HG03460 (cell line): ENCODE data around the gene BCAP31.
"Not testable (repeated sequence)": the region's sequence is repeated elsewhere in the genome, so short reads cannot be mapped to it uniquely, and the experiment has no call there.

Source experiments
- ATAC-seq: cut with Tn5 transposase; IDR thresholded peaks from one replicate; pipeline ENCODE4 v1.9.1; 2021; ENCODE audit not compliant: unreplicated experiment

The BCAP31 gene

DNA sequence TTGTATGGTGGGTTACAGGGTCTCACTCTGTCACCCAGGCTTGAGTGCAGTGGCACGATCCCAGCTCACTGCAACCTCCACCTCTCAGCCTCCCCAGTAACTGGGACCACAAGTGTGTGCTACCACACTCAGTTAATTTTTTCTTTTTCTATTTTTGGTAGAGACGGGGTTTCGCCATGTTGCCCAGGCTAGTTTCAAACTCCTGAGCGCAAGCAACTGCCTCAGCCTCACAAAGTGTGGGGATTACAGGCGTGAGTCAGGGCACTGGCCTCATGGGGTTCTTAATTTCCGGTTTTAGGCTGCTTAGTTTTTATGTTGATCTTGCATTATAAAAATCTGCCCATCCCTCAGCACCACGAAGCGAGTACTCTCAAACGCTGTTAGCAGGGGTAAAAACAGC is 6.7 kb downstream of the BCAP31 start:
- ATAC-seq = no peak

DNA sequence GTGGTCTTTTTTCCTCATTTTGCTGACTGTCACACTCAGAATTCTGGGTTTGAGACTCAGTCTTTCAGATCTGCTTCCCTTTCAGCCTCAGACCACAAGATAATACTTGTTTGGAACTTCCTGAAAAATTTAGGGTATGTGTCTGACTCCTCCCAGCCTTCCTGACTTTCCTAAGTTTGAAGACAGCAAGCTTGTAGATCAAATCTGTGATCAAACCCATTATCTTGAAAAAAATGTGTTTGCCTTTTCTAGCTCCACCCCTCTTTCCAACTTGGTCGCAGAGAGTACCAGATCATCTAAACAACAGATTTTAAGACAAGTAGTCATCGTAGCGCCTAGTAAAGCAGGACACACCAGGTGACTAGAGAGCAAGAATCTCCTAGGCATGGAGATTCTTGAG is 9.9 kb downstream of the BCAP31 start:
- ATAC-seq = no peak

DNA sequence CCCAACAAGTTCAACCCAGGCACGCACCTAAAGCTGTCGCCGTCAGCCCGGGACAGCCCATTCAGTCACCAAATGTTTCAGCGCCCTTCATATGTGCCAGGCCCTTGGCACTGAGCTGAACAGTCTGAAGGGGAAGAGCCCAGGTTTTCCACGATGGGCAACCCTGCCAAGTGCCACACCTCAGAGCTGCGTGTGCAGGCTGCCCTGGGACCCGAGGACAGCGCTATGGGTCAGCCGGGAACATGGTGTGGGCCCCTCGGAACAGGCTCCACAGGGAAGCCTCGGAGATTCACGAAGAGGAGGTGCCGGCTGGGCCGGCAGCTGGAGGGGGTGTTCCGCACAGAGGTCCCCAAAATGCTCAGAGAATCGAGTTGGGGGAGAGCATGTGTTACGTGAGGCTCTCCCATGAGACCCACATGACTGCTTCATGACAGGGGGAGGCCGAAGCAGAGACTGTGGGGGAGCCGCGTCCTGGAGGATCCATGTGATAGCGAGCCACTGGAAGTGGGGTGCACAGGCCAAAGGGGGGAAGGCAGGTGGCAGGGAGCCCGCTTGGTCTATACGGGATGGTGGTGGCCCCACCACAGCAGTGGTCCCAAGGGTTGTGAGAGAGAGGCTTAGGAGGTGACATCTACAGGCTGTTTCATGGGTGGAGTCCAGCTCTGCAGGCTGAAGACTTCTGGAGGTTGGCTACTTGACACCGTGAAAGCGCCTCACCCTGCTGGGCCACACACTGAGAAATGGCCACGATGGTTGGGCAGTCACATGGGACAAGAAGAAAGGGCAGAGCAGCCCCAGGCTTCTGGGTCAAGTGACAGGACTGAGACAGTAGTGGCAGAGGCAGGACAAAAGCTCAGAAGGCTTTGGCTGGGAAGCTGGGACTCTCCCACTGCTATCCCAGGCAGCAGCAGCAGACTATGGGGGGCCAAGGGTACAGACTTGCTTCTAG is 14.2 kb downstream of the BCAP31 start:
- no peak for ATAC-seq

DNA sequence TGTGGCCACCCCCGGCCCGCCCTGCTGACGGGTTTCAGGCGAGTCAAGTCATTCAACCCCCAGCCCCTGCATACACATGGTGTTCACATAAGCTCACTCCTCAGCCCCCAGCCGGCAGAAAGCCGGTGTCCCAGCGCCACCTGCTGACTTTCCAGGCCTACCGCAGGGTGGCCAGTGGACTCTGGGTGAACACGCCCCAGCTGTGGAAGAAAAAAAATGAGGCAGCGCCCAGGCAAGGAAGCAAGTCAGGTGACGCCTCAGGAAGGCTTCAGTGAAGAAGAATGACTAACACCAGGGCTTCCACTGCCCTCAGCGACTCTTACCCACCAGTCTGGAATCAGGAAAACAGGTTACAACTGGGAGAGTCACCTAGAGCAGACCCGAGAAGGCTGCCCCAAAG is 15.8 kb downstream of the BCAP31 start:
- ATAC-seq = no peak

DNA sequence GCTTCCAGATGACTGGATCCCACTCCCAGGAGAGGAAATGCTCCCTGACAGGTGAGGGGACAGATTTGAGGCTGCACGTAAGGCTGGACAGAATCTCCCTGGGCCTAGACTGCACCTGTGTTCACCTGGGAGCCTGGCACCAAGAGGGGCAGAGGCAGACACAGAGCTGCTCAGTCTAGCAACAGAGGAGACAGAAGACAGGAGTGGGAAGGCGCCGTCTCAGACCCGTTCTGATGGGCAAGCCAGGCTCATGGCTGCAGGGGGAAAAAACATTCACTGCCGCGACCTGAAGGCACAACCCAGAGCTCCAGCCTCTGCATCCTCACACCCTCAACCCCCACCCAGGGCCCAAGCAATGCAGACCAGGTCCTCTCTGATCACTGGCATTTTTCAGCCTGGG is 16.8 kb downstream of the BCAP31 start:
- ATAC-seq = no peak

DNA sequence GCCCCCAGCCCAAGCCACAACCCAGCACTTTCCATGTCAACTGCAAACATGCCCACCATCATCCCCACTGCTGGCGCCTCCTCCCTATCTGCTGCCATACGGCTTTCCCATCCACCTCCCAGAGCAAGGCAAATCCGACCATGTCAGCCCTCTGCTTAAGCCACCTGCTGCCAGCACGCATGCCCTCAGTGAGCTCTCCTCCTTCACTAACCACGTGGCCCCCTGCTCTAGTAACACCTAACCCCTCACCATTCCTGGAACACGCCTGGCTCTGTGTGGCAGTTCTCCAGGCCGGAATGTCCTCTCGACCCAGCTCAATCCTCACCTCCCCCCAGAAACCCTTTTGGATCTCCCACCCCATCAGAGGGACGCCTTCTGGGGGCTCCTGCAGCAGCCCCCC is 17.4 kb downstream of the BCAP31 start:
- no peak for ATAC-seq

DNA sequence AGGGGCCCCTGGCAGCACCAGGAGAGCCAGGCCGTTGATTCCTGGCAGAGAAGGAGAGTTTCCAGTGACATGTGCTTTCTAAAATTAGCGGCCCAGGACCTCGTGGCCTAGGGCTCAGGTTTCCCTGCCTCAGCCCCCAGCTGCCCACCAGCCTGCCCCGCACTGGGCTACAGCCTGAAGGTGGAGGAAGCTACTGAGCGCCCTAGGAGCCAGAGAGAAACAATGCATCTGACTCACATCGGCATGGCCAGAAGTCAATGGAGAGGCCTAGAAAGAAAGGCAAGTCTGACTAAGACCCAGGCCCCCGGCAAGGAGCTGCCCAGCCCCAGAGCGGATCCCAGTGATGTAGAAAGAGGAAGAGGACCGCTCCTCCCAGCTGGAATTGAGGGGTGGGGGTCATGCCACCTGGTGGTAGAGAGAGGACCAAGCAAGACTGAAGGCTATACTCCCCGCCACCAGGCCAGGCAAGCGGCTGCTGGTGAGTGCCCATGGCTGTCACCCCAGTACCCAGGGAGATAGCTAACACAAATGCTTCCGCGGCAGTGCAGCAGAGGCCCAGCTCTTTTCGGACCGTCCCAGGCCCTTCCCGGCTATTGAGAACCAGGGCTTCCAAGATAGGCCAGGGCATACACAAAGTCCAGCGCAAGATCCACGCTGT is 18.7 kb downstream of the BCAP31 start:
- ATAC-seq = not testable (repeated sequence)

DNA sequence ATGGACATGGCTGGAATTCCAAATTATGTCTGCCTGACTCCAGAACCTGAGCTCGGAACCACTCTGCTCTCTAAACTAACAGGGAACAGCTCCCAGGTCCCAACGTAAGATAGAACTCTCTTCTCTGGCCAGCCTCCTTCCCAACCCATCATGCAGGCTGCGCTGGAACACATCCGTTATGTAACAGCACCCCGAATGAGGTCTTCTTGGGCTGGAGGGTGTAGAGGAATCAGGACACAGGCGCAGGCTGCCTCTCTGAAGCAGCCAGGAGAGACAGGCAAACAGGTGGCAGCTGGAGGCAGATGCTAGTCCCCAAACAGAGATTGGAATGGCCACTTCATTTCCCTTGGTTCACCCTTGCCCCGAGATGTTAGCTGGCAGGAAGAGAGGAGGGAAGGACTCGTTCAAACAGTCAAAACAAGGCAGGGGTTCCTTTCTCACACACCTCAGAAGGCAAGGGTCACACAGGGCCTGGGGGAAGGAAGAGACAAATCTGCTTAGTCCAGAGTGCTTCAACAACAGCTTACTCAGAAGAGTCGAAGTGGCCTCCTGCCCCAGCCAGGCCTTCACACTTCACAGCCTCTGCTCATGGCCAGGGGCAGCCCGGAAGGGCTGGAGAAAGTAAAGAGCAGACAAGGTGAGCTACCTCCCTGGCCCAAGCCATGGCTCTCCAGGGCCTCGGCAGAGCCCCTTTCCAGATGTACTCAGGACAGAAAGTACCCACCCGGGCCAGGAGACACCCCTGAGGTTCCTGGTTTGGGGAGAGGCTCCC is 19.4 kb downstream of the BCAP31 start:
- not testable (repeated sequence) for ATAC-seq

DNA sequence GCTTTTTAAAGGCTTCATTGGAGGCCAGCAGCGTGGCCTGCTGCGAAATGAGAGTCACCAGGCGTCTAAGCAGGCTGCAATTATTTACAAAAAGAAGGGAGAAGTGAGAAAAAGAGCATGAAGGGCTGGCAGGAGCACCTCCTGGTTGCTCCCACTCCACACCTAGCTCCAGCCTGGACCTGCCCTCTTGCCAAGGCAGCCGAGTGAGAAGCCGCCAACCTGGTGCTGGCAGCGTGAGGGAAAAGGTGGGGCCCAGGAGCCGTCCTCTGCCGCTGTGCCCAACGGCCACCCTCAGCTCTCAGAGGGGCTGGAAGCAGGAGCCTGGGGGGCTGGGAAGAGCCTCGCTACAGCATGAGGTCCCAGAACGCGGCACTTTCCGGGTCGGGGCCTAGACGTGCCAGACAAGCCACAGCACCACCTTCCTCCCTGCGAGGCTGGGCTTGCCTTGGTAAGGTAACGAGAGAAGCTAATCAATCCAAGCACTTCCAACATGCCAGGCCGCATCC is 20.1 kb downstream of the BCAP31 start:
- no peak for ATAC-seq

DNA sequence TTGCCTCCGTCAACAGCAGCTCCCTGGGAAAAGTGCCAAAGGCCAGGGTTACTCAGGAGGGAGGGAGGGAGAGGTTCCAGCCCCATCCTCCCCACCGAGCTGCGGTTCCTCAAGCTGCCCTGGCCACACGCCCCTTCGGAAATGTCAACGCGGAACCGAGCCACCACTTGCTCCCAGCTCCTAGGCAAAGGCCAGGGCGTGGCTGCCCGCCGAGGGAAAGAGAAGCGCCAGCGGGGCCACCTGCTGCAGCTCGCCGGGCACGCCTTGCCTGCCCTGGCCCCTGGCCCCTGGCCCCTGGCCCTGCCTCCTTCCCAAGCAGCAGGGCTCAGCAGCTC is 21.2 kb downstream of the BCAP31 start:
- ATAC-seq = no peak

DNA sequence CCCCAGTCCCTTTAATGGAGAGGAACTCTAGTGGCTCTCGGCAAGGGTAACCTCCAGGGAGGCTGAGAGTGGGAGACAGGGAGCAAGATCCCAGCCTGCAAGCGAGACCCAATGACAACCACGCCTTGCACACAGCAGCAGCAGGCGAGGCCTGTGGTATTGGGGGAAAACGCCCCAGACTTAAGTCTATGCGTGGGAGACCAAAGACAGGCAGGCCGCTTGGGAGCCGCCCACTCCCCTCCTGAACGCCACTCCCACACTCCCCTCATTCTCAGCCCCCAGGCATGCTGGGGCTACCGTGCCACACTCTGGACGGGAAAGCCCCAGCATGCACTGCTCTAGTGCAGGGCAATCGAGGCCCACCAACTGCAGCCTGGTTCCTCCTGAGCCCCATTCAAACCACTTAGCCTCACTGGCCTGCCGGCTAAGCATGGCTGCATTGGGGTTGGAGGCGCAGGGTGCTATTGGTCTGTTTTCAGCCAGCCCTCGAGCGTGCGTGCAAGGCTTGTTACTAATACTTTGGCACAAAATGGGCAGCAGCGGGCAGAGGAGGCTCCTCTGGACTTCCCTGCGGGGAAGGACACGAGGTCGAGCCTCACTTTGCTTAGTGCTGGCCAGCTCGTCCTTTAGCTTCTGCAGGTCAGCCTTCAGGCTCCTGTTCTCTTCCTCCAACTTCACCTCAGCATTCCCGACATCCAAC is 21.7 kb downstream of the BCAP31 start:
- no peak for ATAC-seq

DNA sequence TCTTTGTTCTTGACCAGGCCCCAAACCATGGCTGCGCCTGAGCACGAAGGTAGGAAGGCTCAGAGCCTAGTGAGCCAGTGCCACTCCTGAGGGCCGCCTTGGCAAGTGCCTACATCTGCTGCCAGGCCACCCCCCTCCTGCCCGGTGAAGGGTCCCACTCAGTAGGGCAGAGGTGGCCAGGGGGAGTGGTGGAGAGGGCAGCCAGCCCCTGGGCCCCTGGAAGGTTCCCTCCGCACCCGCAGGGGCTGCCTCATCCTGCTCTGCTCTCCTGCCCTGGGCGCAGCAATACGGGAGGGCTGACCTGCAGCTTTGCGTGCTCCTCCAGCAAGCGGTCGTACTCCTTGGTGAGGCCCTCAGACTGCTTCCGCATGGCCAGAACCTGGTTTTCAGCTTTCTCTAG is 22.5 kb downstream of the BCAP31 start:
- no peak for ATAC-seq

DNA sequence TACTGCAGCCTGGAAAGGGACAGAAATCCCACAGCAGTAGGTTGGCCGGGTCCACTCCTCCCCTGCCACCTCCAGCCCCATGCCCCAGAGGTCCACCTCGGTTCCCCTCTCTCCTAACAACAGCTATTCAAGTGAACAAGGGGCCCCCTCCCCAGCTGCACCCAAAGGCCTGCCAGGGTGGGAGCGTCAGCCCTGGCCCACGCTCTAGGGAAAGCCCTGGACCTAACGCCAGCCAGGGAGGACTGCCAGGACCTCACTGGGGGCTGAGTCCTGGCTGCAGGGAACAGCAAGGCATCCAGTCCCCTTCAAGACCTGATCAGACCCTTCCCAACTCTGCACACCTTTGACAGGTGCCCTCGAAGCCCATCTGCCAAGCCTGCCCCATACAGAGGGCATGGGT is 23.2 kb downstream of the BCAP31 start:
- no peak for ATAC-seq

DNA sequence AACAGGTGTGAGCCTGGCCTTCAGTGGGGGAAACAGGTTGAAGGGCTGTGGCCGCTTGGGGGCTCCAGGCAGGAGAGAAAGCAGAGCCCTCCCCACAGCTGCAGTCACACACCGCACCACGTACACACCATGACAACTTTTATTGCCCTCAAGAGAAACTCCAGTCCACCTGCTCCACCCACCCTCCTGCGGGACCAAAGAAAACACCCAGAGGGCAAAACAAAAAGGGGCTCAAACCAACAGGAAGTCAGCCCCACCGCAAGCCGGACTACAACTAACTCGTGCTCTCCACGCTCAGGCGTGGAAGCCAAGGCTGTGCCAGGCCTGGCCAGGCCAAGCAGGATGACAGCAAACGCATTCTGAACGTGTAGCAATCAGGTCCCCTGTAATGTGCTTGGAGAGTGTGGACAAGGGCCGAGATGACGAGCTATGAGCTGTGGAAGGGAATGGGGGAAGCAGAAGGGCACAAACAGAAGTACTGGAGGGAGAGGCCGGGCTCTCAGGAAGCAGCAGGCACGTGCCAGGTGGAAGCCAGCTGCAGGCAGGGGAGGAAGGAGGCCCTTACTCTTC is 23.7 kb downstream of the BCAP31 start:
- no peak for ATAC-seq

DNA sequence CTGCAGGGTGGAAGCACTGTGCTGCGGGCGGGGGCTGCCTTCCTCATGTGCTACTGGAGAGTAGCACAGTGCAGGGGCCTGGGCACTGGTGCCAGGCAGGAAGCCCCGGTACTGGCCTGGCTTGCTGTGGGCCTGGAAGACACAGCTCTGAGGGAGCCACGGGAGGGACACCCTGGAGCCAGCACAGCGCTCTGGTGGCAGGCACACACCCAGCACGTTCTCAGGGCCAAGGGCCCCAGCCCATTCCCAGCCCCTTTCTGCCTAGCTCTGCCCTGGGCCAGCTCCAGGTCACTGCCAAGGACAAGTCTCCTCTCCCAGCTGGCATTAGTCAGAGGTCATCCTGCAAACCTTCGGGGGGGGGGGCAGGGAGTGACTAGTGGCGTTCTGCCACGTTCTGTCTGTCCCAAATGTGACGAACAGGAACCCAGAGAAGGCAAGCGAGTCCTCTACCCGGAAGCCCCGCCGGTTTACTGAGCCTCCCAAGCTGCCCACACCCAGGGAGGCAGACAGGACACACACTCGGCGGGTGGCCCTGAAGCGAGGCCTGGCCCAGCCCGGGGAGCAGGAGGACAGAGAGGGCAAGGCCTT is 24.3 kb downstream of the BCAP31 start:
- not testable (repeated sequence) for ATAC-seq

DNA sequence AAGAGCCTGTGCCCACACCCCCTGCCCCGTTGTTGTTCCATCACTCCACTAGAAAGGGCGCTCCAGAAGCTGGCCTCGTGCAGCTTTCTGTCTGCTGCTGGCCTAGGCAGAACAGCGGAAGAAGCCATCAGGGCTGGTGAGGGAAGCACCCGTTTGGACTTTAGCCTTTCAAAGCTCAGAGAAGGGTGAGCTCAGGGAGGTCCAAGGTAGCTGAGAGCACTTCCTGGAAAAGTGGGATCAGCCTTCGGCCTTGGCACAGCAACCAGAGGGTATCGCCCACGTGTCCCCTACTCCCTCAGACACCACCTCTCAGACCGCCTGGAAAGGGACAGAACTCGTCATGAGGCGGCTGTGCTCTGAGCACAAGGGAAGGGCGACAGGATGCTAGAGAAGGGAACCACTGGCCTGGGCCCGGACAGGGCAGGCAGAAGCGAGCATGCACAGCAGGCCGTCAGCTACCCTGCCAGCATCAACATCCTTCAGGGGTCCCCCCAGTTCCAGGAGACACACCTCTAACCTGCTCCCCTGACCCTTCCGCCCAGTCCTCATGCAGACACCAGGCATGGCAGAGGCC is 24.9 kb downstream of the BCAP31 start:
- ATAC-seq = not testable (repeated sequence)

DNA sequence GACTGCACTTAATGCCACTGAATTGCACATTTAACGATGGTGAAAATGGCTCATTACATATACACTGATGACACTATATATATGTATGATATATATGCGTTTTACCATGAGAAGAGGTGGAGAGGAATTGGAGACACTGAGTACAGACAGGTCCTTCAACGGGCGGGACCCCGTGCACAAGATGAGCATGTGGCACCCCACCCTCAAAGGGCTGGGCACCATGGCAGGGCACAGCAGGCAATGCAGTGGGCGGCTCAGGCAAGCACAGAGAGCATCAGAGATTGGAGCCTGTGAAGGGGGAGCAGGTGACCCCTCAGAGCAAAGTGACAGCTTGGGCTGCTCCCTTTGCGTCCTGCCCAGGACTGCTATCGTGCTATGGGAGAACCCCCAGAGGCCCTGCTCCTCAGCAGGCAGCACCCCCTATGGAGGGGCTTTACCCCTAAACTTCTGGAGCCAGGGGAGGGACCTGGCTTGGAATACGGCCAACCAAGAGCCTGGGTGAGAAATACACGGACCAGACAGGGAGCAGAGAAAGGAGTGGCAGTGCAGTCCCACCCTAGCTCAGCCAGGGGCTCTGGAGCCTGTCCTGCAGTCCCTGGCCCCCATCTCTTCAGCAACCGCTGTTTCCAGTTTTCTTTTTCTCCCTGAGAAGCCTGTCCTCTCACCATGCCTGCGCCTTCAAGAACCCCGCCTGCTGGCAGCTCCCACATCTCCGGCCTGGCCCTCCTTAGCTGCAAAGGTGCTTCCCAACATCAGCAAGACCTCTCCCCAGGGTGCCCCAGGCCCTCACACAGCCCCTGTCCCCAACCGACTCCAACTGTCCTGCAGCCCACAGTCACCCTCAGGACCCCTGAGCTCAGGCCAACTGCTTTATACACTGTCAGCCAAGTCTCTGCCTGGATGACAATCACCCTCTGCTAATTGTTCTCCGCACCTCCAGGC is 26.0 kb downstream of the BCAP31 start:
- no peak for ATAC-seq

DNA sequence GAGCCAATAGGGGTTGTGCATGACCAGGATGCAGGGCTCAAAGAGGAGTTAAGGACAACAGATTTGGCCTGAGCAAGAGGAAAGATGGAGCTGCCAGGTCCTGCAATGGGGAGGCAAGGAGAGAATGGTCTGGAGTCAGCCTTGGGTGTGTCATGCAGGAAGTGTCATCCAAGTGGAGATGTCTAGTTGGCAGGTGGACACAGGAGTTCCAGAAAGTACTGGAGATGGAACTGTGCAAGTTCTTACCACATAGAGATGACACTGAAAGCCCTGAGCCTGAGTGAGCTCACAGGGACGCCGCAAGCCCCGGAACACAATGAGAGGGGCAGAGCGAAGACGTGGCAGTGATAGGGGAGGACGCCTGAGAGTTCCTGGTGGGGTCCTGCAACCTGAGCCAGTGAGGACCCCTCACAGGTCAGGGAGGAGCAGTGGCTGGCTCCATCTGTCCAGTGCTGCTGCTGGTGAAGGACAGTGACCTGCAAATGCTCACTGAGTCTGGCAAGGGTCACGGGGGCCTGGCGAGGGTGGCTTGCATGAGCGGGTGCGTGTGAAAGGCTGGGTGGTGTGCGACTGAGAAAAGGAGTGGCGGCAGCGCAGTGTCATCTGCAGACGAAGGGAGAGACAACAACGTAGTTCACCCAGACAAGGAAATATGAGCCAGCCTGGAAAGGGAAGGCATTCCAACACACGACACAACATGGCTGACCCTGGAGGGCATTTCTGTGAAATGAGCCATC is 27.0 kb downstream of the BCAP31 start:
- not testable (repeated sequence) for ATAC-seq
